Fibroblast of lung (primary cell): Measurements from ENCODE around the gene CORO6.

Source experiments
- CTCF ChIP-seq, 2 donors: IDR thresholded peaks in 1 of 2; conservative IDR thresholded peaks in 1 of 2; 1 replicate in 1 of 2; 2 replicates in 1 of 2; pipeline ENCODE4 v1.5.1; 2011 to 2012; ENCODE audit warnings: low read length in 2 of 2, control low read depth in 1 of 2, inconsistent platforms in 1 of 2, low read depth in 1 of 2, mild to moderate bottlenecking in 1 of 2
- EZH2 ChIP-seq: IDR thresholded peaks from 2 replicates; pipeline ENCODE4 v1.5.1; 2012; ENCODE audit warnings: low read length, control low read depth, mild to moderate bottlenecking; ENCODE audit errors: missing control alignments

GRCh38 chr17:29570521-29570920, 52.2 kb downstream of the CORO6 start:
- TF ChIP-seq CTCF (conservative IDR thresholded peaks at IDR 0.05 in 1 of 2, IDR thresholded peaks at IDR 0.05 in 1 of 2; ENCODE audit: low read depth in 1 of 2, low read length in 2 of 2) (no peak), EZH2 (no peak)
